GM12891 (cell line): Measurements from ENCODE around the gene CNMD.

ENCODE experiments used
- PAX5 ChIP-seq: IDR thresholded peaks from 2 replicates; pipeline ENCODE4 v1.6.1; 2011; ENCODE audit warnings: low read length, moderate library complexity, mild to moderate bottlenecking; ENCODE audit not compliant: insufficient read depth, severe bottlenecking
- POLR2A ChIP-seq: IDR thresholded peaks from 2 replicates; pipeline ENCODE4 v1.6.1; 2011; ENCODE audit warnings: low read depth, low read length, control low read depth
- POLR2AphosphoS5 ChIP-seq: IDR thresholded peaks from 2 replicates; pipeline ENCODE4 v1.6.1; 2011; ENCODE audit warnings: low read depth, low read length, control low read depth

DNA sequence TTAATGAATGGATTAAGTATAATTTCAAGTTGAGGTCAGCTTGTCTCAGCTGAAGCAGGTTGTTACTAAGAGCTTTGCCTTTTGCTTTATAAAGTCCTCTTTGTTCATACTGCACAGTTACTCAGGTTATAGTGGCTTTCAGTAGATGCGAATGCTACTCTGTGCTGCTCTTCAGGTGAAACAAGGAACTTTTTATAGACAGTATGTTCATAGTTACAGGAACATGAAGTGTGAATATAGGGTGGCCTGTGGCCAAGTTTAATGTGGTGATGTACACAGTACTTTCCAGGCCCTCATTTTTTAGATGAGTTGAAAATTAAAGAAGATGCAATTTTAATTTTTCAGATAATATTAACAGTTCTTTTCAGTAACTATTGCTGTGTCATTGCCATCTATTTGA, 66.2 kb downstream of the CNMD start:
- TF ChIP-seq POLR2AphosphoS5, result no peak
- TF ChIP-seq POLR2A, result no peak
- no peak for TF ChIP-seq PAX5
